ENCODE data around the gene TGFBI. TPM values are rescaled to one million over a fixed set of nuclear protein-coding genes. Genes with fewer than 3 reads are reported as not detected.

Gene TGFBI
- total RNA-seq, 1 donor from 2014 or later: 9.5 TPM

DNA sequence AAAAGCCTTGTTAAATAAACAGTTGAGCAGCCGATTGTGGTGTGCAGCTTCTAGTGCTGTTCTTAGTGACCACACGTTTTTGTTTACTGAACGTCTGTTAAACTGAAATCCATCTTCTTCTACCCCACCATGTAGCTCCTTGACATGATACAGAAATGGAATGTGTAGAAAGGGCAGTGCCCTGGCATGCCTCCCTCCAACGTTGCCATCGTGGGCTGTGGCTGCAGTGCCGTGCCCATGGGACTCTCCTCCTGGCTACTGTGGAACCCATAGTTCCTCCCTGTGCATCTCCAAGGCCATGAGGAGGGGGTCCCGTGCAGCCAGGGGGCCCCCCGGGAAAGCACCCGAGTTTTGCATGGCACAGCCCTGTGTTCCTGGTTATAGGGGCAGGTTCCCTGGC lies 23.3 kb upstream of the TGFBI start:
- no peaks in the 10 kb centered on the region for H3K4me1 ChIP-seq
- no peaks in the 10 kb centered on the region for H3K27me3 ChIP-seq
- no peak overlapping the region for H3K4me3 ChIP-seq
- Mint-ChIP-seq H3K9me3 (no peaks in the 10 kb centered on the region), H3K4me1 (peaks cover 9% of the 10 kb centered on the region), H3K36me3 (no peaks in the 10 kb centered on the region), H3K27ac (no peak overlapping the region), H3K4me3 (no peak overlapping the region), H3K27me3 (ENCODE audit: insufficient read depth, low read depth) (peaks cover 2% of the 10 kb centered on the region)
- H3K27ac ChIP-seq: no peak overlapping the region
- H3K36me3 ChIP-seq: no peaks in the 10 kb centered on the region
- no peaks in the 10 kb centered on the region for H3K9me3 ChIP-seq (ENCODE audit: low read depth)
- no peak overlapping the region for H2AFZ ChIP-seq (replicated peaks)
- no peak for DNase-seq (ENCODE audit: low spot score)
- TF ChIP-seq EZH2 (IDR thresholded peaks at IDR 0.05): no peak
- TF ChIP-seq EZH2phosphoT487 (IDR thresholded peaks at IDR 0.05): no peak
- TF ChIP-seq CTCF (IDR thresholded peaks at IDR 0.05): no peak
- H4K20me1 ChIP-seq (ENCODE audit: low read depth): no peaks in the 10 kb centered on the region
- no peak overlapping the region for H3K4me2 ChIP-seq
- H3K79me2 ChIP-seq (ENCODE audit: low read depth): no peaks in the 10 kb centered on the region
- no peak overlapping the region for H3K9ac ChIP-seq
- no peaks in the 10 kb centered on the region for H3F3A ChIP-seq (ENCODE audit: low read depth)

- H3K27ac Mint-ChIP-seq: no peak overlapping the region
- peaks cover 2% of the 10 kb centered on the region for H3K27me3 Mint-ChIP-seq (ENCODE audit: insufficient read depth, low read depth)
- H3K36me3 Mint-ChIP-seq: no peaks in the 10 kb centered on the region
- no peak overlapping the region for H2AFZ ChIP-seq (replicated peaks)
- H3F3A ChIP-seq (ENCODE audit: low read depth): no peaks in the 10 kb centered on the region
- DNase-seq (ENCODE audit: low spot score): no peak
- H3K4me1 Mint-ChIP-seq: peaks cover 9% of the 10 kb centered on the region
- no peaks in the 10 kb centered on the region for H3K4me1 ChIP-seq
- TF ChIP-seq CTCF (IDR thresholded peaks at IDR 0.05) (no peak), EZH2phosphoT487 (IDR thresholded peaks at IDR 0.05) (no peak), EZH2 (IDR thresholded peaks at IDR 0.05) (no peak)
- no peaks in the 10 kb centered on the region for H3K36me3 ChIP-seq
- no peak overlapping the region for H3K9ac ChIP-seq
- H3K9me3 Mint-ChIP-seq: no peaks in the 10 kb centered on the region
- no peak overlapping the region for H3K27ac ChIP-seq
- H3K79me2 ChIP-seq (ENCODE audit: low read depth): no peaks in the 10 kb centered on the region
- no peak overlapping the region for H3K4me3 Mint-ChIP-seq
- H4K20me1 ChIP-seq (ENCODE audit: low read depth): no peaks in the 10 kb centered on the region
- H3K9me3 ChIP-seq (ENCODE audit: low read depth): no peaks in the 10 kb centered on the region
- no peak overlapping the region for H3K4me2 ChIP-seq
- no peaks in the 10 kb centered on the region for H3K27me3 ChIP-seq
- H3K4me3 ChIP-seq: no peak overlapping the region
Measured at GRCh38 chr5:136006164-136006563, 22.6 kb upstream of the TGFBI start.

GRCh38 chr5:136006761-136007251 lies 22.0 kb upstream of the TGFBI start:
- Histone ChIP-seq H2AFZ (replicated peaks) (no peak overlapping the region), H3K4me1 (no peaks in the 10 kb centered on the region), H3K9ac (no peak overlapping the region), H3K27me3 (no peaks in the 10 kb centered on the region), H4K20me1 (ENCODE audit: low read depth) (no peaks in the 10 kb centered on the region), H3K4me2 (no peak overlapping the region), H3K36me3 (no peaks in the 10 kb centered on the region), H3K79me2 (ENCODE audit: low read depth) (no peaks in the 10 kb centered on the region), H3K27ac (no peak overlapping the region), H3K9me3 (ENCODE audit: low read depth) (no peaks in the 10 kb centered on the region), H3F3A (ENCODE audit: low read depth) (no peaks in the 10 kb centered on the region), H3K4me3 (no peak overlapping the region)
- H3K4me1 Mint-ChIP-seq: peaks cover 5% of the 10 kb centered on the region
- H3K36me3 Mint-ChIP-seq: no peaks in the 10 kb centered on the region
- no peak overlapping the region for H3K27ac Mint-ChIP-seq
- DNase-seq (ENCODE audit: low spot score): no peak
- TF ChIP-seq CTCF (IDR thresholded peaks at IDR 0.05) (no peak), EZH2phosphoT487 (IDR thresholded peaks at IDR 0.05) (no peak), EZH2 (IDR thresholded peaks at IDR 0.05) (no peak)
- no peaks in the 10 kb centered on the region for H3K9me3 Mint-ChIP-seq
- peaks cover 2% of the 10 kb centered on the region for H3K27me3 Mint-ChIP-seq (ENCODE audit: insufficient read depth, low read depth)
- H3K4me3 Mint-ChIP-seq: no peak overlapping the region
